ENCODE data around the gene TRIM63. TPM values are rescaled to one million over a fixed set of nuclear protein-coding genes. Genes with fewer than 3 reads are reported as not detected.

Gene TRIM63
- polyA plus RNA-seq, 2 of the 4 experiments (the other 2 are of a cell fraction), result not detected

- no peak for TF ChIP-seq RAD21 (conservative IDR thresholded peaks at IDR 0.05 in 1 of 2, IDR thresholded peaks at IDR 0.05 in 1 of 2)
- TF ChIP-seq CTCF (IDR thresholded peaks at IDR 0.05), result no peak
- no peak for TF ChIP-seq ZFP36 (IDR thresholded peaks at IDR 0.05; ENCODE audit: borderline replicate concordance, partially characterized antibody)
- no peak for TF ChIP-seq MAZ (IDR thresholded peaks at IDR 0.05; ENCODE audit: borderline replicate concordance, low read depth, low read length)
- no peak for TF ChIP-seq HDAC2 (IDR thresholded peaks at IDR 0.05)
- no peak for TF ChIP-seq CEBPB (IDR thresholded peaks at IDR 0.05)
- peak; percentile 92; the same call in 1 of the 2 replicates for TF ChIP-seq PHF8 (IDR thresholded peaks at IDR 0.05; ENCODE audit: borderline replicate concordance, low read depth)
- TF ChIP-seq POLR2A (IDR thresholded peaks at IDR 0.05; ENCODE audit: low read length), result peak; percentile 44
- no peak for TF ChIP-seq TFCP2L1 (CRISPR knock-in tag; IDR thresholded peaks at IDR 0.05)
- TF ChIP-seq MYC (IDR thresholded peaks at IDR 0.05; ENCODE audit: borderline replicate concordance, low read length), result 0 out of 2 replicates have a peak, but pooled peaks have one; percentile 60
- peak; percentile 54 for TF ChIP-seq E2F6 (IDR thresholded peaks at IDR 0.05; ENCODE audit: borderline replicate concordance, low read depth)
- TF ChIP-seq BHLHE40 (IDR thresholded peaks at IDR 0.05; ENCODE audit: low read depth, low read length), result 0 out of 2 replicates have a peak, but pooled peaks have one; percentile 20
- no peak for TF ChIP-seq CHD2 (IDR thresholded peaks at IDR 0.05; ENCODE audit: low read length, partially characterized antibody)
- no peak for TF ChIP-seq HMGXB4 (CRISPR knock-in tag; IDR thresholded peaks at IDR 0.05; ENCODE audit: borderline replicate concordance)
- TF ChIP-seq RCOR1 (IDR thresholded peaks at IDR 0.05; ENCODE audit: low read depth, low read length), result no peak
- TF ChIP-seq RNF2 (IDR thresholded peaks at IDR 0.05; ENCODE audit: borderline replicate concordance, low read depth), result no peak
- TF ChIP-seq HEYL (CRISPR knock-in tag; IDR thresholded peaks at IDR 0.05), result no peak
- TF ChIP-seq ZNF302 (CRISPR knock-in tag; IDR thresholded peaks at IDR 0.05), result no peak
- TF ChIP-seq MAX (IDR thresholded peaks at IDR 0.05), result peak; percentile 69
- no peak for TF ChIP-seq CHD4 (IDR thresholded peaks at IDR 0.05; ENCODE audit: borderline replicate concordance)
- TF ChIP-seq POLR2AphosphoS2 (conservative IDR thresholded peaks at IDR 0.05; ENCODE audit: low read length), result no peak
- no peak for TF ChIP-seq MAFK (IDR thresholded peaks at IDR 0.05; ENCODE audit: partially characterized antibody)
- TF ChIP-seq ATOH8 (CRISPR knock-in tag; IDR thresholded peaks at IDR 0.05; ENCODE audit: low read depth), result no peak
- TF ChIP-seq SMC3 (IDR thresholded peaks at IDR 0.05), result no peak
- TF ChIP-seq EHF (CRISPR knock-in tag; IDR thresholded peaks at IDR 0.05), result no peak
These were observed 44.3 kb upstream of the TRIM63 start, which contains the start of gene PDIK1L (continued) for GRCh38 chr1:26111530-26112406.
